ENCODE data around the gene RAB3IL1.

DNA sequence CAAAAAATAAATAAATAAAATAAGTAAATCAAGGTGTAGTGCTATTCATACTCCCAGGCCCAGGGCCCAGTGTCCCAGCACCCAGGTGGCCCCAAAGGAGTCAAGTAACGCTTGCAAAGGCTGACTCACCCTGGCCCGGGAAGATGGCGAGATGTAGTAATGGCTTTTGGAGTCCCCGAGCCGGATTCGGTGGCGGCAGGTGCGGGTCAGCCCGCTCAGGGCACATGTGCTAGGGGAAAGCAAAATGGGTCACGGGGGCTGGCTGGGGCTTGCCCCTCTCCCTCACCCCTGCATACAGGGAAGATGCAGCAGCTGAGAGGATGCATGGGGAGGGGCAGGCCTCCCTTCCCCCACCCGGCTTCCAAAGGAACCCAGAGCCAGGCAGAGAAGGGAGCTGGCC is 15.1 kb downstream of the RAB3IL1 start:
- TF ChIP-seq, protein P1, sequence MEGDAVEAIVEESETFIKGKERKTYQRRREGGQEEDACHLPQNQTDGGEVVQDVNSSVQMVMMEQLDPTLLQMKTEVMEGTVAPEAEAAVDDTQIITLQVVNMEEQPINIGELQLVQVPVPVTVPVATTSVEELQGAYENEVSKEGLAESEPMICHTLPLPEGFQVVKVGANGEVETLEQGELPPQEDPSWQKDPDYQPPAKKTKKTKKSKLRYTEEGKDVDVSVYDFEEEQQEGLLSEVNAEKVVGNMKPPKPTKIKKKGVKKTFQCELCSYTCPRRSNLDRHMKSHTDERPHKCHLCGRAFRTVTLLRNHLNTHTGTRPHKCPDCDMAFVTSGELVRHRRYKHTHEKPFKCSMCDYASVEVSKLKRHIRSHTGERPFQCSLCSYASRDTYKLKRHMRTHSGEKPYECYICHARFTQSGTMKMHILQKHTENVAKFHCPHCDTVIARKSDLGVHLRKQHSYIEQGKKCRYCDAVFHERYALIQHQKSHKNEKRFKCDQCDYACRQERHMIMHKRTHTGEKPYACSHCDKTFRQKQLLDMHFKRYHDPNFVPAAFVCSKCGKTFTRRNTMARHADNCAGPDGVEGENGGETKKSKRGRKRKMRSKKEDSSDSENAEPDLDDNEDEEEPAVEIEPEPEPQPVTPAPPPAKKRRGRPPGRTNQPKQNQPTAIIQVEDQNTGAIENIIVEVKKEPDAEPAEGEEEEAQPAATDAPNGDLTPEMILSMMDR (IDR thresholded peaks at IDR 0.05; ENCODE audit: insufficient read depth, low read length, poor library complexity, severe bottlenecking), result no peak
- TF ChIP-seq EZH2phosphoT487 (conservative IDR thresholded peaks at IDR 0.05; ENCODE audit: low read length), result no peak

All from SU-DHL-6 (cell line).